Measurements from ENCODE around the gene IFFO2. TPM values are rescaled to one million over a fixed set of nuclear protein-coding genes. Genes with fewer than 3 reads are reported as not detected.

Gene IFFO2
- total and polyA plus RNA-seq, 8 donors: 13.9 to 38.4 (median 24.3) TPM

GRCh38 chr1:18978706-18979105 lies 22.2 kb upstream of the IFFO2 start:
- Histone ChIP-seq H3K4me3 (no peak overlapping the region), H3K27me3 (no peaks in the 10 kb centered on the region), H3K27ac (no peak overlapping the region), H3K36me3 (no peaks in the 10 kb centered on the region), H3K4me1 (no peaks in the 10 kb centered on the region), H3K9me3 (no peaks in the 10 kb centered on the region)
- TF ChIP-seq, protein P1, sequence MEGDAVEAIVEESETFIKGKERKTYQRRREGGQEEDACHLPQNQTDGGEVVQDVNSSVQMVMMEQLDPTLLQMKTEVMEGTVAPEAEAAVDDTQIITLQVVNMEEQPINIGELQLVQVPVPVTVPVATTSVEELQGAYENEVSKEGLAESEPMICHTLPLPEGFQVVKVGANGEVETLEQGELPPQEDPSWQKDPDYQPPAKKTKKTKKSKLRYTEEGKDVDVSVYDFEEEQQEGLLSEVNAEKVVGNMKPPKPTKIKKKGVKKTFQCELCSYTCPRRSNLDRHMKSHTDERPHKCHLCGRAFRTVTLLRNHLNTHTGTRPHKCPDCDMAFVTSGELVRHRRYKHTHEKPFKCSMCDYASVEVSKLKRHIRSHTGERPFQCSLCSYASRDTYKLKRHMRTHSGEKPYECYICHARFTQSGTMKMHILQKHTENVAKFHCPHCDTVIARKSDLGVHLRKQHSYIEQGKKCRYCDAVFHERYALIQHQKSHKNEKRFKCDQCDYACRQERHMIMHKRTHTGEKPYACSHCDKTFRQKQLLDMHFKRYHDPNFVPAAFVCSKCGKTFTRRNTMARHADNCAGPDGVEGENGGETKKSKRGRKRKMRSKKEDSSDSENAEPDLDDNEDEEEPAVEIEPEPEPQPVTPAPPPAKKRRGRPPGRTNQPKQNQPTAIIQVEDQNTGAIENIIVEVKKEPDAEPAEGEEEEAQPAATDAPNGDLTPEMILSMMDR (IDR thresholded peaks at IDR 0.05): no peak
- WGBS, 2 donors: 75 to 79% methylated on average over 2 of the region's 2 CpGs
- DNase-seq (no peak), ATAC-seq (no peak), FAIRE-seq (no peak)
- intact Hi-C loops (cut with DNase I): no loop called here

- no peaks in the 10 kb centered on the region for H3K36me3 ChIP-seq
- no peak overlapping the region for H3K27ac ChIP-seq
- H3K27me3 ChIP-seq: no peaks in the 10 kb centered on the region
- no peak for ATAC-seq
- TF ChIP-seq, protein P1 (IDR thresholded peaks at IDR 0.05): no peak
- no peak for FAIRE-seq
- no peak overlapping the region for H3K4me3 ChIP-seq
- no peaks in the 10 kb centered on the region for H3K4me1 ChIP-seq
- DNase-seq: peak in 1 of 6 donors; percentile 3
- intact Hi-C loops (cut with DNase I): no loop called here
- 85 to 89% methylated on average over 7 of the region's 7 CpGs for WGBS, 2 donors
- no peaks in the 10 kb centered on the region for H3K9me3 ChIP-seq
Measured at GRCh38 chr1:18977428-18977827, 21.0 kb upstream of the IFFO2 start.

GRCh38 chr1:18976096-18976495 lies 19.6 kb upstream of the IFFO2 start:
- ATAC-seq (no peak), FAIRE-seq (no peak), DNase-seq (peak in 1 of 6 donors; percentile 10)
- no peaks in the 10 kb centered on the region for H3K9me3 ChIP-seq
- no peak overlapping the region for H3K27ac ChIP-seq
- intact Hi-C loops (cut with DNase I): no loop called here
- H3K27me3 ChIP-seq: no peaks in the 10 kb centered on the region
- H3K4me1 ChIP-seq: no peaks in the 10 kb centered on the region
- TF ChIP-seq, protein P1 (IDR thresholded peaks at IDR 0.05): no peak
- no peak overlapping the region for H3K4me3 ChIP-seq
- no peaks in the 10 kb centered on the region for H3K36me3 ChIP-seq
- 93 to 97% methylated on average over 8 of the region's 8 CpGs for WGBS, 2 donors

- TF ChIP-seq, protein P1 (IDR thresholded peaks at IDR 0.05): no peak
- Histone ChIP-seq H3K27me3 (no peaks in the 10 kb centered on the region), H3K27ac (no peak overlapping the region), H3K9me3 (no peaks in the 10 kb centered on the region), H3K4me3 (no peak overlapping the region), H3K36me3 (no peaks in the 10 kb centered on the region), H3K4me1 (no peaks in the 10 kb centered on the region)
- ATAC-seq: no peak
- FAIRE-seq: no peak
- WGBS, 2 donors: 58 to 66% methylated on average over 7 of the region's 7 CpGs
- intact Hi-C loops (cut with DNase I): no loop called here
- DNase-seq: no peak
Measured at GRCh38 chr1:18974606-18975005, 18.1 kb upstream of the IFFO2 start.

- TF ChIP-seq, protein P1 (IDR thresholded peaks at IDR 0.05): no peak
- ATAC-seq: no peak
Measured at GRCh38 chr1:18974005-18974404, 17.5 kb upstream of the IFFO2 start.

More at GRCh38 chr1:18974005-18974404, 17.5 kb upstream of the IFFO2 start:
- Histone ChIP-seq H3K4me1 (no peaks in the 10 kb centered on the region), H3K36me3 (no peaks in the 10 kb centered on the region), H3K9me3 (no peaks in the 10 kb centered on the region), H3K27ac (no peak overlapping the region), H3K4me3 (no peak overlapping the region), H3K27me3 (no peaks in the 10 kb centered on the region)
- DNase-seq (no peak), FAIRE-seq (no peak)
- intact Hi-C loops (cut with DNase I): no loop called here
- WGBS, 2 donors: 90 to 94% methylated on average over 8 of the region's 8 CpGs

Data from pancreas (tissue), 10 donors.